Daoy (cell line): ENCODE data around the gene CARD19. TPM values are rescaled to one million over a fixed set of nuclear protein-coding genes. Genes with fewer than 3 reads are reported as not detected.
A peak's percentile ranks its signal among the peaks of the same experiment; 100 is the strongest.

Experiments used
- DNase-seq: peaks from one replicate; pipeline ENCODE4 v3.0.0-alpha.2; 2015; ENCODE audit warnings: low read depth
- total RNA-seq: library from RNA; depleted of rRNA; stranded (reverse); fragments of >200 nt; shearing (Covaris generic); gene quantifications from 2 replicates; pipeline ENCODE4 v1.2.3, GENCODE V29; 2014

Gene CARD19
- total RNA-seq, 1 experiment from 2014 or later, result 36.1 TPM

DNA sequence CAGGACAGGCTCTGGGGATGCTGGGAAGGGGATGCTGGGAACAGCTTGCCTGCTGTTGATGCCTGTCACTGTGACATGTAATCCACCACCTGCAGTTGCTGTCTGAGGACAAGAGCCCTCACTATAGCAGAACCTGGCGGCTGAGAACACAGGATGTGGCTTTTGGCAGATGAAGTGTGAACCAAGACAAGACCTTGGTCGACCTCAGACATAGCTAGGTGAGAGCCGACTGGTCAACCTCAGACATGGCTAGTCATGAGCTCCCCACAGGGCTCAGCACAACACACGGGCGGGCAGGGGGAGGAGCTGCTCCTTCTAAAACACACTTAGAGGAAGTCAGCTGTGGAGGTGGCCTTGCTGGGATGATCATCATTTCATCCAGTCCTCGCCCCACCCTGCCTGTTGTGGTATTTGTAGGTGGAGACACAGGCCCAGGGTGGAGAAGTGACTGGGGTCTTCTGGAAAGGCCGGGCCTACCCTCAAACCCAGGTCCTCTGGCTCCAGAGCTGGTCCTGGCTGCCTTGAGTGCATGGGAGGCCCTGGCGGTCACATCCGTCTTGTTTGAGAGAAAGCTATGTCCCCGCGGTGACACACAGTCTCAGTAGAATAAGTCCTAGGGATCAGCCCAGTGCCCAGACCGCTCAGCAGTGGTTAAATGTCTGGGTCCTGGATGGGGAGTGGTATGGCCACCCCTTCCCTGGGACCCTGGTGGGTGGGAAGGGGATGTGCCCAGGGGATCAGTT, 31.5 kb upstream of the CARD19 start:
- DNase-seq, result peak; percentile 53

DNA sequence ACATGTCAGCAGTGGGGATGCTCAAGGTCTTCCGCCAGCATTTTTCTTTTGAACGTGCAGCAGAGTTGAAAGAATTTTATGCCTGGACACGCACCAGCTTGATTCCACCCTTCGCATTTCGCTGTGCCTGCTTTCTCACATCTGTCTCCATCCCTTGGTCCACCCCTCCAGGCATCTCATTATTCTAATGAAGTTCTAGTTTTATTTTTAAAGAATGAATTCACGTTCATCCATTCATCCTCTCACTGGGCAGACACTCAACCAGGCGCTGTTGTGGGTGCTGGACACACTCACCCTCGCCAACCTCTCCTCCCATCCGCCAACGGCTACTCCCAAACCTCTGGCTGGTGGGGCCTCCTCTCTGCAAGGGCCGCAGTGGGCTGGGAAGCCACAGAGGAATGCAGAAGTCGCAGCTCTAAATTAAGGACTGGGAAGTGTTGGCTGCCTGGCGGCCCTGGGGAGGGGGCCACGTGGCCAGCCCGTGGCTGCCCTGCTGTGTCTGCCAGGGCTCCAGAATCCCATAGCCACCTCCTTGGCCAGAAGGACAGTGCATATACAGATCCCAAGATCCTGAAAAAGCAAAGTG, 30.8 kb upstream of the CARD19 start:
- no peak for DNase-seq

DNA sequence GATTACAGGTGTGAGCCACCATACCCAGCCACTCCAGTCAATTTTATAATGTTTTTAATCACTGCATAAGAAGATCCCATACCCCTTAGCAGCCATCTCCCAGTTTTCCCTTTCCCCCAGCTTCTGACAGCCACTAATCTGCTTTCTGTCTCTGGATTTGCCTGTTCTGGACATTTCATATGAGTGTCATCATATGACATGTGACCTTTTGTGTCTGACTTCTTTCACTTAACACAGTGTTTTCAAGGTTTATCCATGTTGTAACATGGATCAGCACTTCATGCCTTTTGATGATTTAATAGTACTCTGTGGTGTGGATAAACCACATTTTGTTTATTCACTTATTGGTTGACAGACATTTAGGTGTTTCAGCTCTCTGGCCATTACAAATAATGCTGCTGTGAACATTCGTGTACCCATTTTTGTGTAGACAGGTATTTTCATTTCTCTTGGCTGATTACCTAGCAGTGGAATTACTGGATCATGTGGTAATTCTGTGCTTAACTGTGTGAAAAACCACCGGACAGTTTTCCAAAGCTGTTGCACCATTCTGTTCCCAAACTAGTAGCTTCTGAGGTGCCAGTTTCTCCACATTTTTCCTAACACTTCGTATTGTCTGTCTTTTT, 28.9 kb upstream of the CARD19 start:
- DNase-seq, result no peak

DNA sequence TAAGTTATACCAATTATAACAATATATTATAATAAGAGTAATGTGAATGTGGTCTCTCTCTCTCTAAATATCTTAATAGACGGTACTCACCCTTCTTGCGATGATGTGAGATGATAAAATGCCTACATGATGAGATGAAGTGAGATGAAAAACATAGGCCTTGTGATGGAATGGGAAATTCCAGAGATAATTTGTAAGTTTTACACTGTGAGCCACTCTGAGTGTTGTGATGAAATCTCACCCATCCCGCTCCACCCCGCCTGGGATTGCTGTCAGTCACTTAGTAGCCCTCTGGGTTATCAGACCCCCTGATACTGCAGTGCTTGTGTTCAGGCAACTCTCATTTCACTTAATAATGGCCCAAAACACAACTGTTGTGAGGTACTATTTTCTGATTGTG, 27.1 kb upstream of the CARD19 start:
- DNase-seq, result no peak

DNA sequence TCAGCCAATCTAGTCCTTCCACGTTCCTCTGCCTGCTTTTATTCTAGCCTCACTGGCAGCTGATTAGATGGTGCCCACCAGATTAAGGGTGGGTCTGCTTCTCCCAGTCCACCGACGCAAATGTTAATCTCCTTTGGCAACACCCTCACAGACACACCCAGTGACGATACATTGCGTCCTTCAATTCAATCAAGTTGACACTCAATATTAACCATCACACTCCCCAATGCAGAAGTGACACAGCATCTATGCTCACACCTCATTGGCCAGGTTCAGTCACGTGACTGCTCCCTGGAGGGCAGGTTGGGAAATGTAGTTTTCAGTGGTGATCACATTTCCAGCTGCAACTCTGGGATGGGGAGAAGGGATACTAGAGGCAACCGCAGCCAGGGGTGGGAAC, 24.6 kb upstream of the CARD19 start:
- DNase-seq, result peak; percentile 68

GRCh38 chr9:93072383-93072795, 23.6 kb upstream of the CARD19 start:
- no peak for DNase-seq

DNA sequence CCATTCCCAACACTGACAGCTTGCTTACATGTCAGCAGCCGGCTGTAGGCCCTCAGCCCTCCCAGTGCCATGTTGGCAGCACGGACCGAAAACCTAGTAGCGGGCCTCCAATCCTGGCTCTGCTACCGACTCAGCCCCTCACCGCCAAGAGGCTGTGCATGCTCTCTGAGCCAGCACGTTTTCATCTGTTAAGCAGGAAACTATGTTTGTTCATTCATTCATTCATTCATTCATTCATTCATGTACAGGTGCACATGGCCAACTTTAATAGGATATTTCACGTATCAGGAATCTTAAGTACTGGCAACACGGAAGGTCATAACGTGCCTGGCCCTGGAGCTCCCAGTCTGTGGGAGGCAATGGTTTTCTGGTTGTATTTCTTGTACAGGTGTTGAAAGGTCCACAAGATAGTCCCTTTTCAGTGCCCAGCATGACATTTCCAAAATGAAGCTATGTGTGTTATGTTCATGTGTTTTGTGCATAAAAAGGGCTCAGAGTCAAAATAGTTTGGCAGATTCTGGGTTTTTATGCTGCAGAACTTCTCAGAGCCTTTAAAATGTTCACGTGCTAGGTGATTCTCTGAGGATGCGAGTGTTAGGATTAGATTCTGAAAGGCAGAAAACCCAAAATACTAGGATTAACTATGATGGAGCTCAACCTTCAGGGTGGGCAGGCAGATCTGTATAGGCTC, 19.8 kb upstream of the CARD19 start:
- DNase-seq, result no peak

- no peak for DNase-seq
Measured at GRCh38 chr9:93076792-93077128, 19.3 kb upstream of the CARD19 start.

DNA sequence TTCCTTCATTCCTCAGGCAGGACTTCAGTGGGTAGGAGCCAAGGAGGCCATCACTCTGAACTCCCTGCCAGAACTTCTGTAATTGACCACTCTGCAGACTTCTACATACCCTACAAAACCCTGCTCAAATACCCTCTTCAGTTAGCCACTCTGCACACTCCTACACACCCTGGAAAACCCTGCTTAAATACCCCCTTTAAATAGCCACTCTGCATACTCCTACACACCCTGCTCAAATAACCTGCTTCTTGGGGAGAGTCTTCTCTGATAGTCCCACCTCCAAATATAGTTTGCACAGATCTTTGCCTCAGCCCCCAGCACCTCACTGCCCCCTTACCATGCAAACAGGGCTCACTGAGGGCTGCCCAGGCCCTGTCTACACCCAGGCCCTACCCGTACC, 18.6 kb upstream of the CARD19 start:
- DNase-seq, result no peak

GRCh38 chr9:93077811-93078210, 18.2 kb upstream of the CARD19 start:
- DNase-seq, result no peak

DNA sequence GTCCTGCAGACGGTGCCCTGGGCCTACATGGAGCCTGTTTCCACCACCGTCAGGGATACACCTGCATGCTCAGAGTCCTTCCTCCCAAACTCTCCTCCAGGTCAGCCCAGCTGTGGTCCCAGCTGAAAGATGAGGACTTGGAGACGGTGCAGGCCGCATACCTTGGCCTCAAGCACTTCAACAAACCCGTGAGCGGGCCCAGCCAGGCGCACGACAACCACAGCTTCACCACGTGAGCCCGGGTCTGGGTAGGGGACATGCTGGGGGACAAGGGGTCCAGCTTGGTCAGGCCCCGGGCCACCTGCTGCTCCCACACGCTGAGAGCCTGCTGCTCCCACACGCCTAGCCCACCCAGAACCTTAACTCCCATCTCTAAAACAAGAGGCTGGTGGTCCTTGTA, 16.6 kb upstream of the CARD19 start:
- DNase-seq, result no peak

DNA sequence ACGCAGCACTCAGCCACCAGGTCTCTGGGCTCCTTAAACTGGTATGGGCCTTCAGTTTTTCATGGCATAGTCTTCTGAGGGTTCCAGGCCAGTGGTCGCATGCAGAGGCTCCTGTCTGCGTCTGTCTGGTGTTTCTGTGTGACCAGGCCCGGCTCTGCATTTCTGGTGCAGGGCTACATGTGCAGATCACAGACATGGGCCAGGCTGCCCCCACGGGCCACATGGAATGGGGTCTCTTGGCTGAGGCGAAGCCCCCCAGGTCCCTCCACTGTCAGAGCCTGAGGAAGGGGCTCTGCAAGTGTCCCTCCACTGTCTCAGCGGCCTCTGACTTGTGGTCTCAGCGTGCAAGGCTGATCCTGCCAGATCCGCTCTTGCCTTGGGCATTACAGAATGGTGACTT, 15.6 kb upstream of the CARD19 start:
- DNase-seq, result no peak

DNA sequence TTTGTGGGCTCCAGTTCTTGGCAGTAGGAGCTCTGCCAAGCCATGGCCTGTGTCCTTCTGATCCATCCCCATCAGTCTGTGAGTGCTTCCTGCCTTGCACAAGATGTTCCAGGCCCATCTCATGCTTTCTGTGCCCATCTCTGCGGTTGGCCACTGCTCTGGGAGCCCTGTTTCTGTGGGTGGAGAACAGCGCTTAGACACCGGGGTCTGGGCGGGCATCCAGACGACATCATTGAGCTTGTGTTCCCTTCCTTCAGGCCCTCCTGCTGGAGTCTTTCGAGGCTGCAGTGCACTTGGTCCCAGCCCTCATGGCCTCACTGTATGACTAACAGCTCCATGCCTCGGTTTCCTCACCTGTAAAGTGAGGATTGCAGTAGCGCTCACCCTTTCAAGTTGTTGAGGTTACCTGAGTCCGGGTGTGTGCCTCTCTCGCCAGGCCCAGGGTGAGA, 14.9 kb upstream of the CARD19 start:
- DNase-seq, result no peak

GRCh38 chr9:93081931-93082330, 14.1 kb upstream of the CARD19 start:
- no peak for DNase-seq

DNA sequence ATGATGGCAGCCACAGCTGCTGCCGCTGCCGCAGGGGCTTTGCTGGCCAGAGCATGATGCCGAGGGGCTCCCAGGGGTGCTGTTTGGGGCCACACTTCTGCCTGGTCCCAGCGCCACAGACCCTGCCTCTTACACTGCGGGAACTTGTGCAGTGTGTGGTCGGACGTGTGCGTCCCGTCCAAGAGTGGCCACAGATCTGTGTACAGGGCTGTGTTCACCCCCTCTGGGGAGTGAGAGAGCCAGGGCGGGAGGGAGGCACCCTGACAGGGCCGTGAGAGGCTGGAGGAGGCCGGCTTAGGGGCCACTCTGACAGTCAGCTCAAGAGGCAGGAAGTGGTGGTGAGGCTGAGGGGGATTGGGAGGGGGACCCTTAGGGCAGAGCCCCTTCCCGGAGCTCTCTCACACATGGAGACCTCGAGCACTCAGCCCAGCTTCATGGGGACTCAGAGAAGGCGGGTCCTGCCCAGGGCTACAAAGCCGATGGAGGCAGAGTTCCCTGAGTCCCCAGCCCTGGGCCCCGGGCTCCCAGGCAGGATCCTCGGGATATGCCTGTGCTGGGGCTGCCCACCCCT, 13.1 kb upstream of the CARD19 start:
- no peak for DNase-seq

- no peak for DNase-seq
Measured at GRCh38 chr9:93083592-93084470, 12.2 kb upstream of the CARD19 start.

GRCh38 chr9:93084471-93084881, 11.5 kb upstream of the CARD19 start:
- no peak for DNase-seq

- DNase-seq, result no peak
Measured at GRCh38 chr9:93085676-93086075, 10.3 kb upstream of the CARD19 start.

- no peak for DNase-seq
Measured at GRCh38 chr9:93086447-93087224, 9.4 kb upstream of the CARD19 start.

GRCh38 chr9:93087971-93088655, 7.9 kb upstream of the CARD19 start:
- DNase-seq, result no peak
